NCI-H128 (cell line): ENCODE results near the gene DIP2C.
"Not testable (repeated sequence)": the region's sequence is repeated elsewhere in the genome, so short reads cannot be mapped to it uniquely, and the experiment has no call there.

Source experiments
- DNase-seq: peaks from one replicate; lab custom pipeline; 2025; ENCODE audit not compliant: unreplicated experiment; lab: John Stamatoyannopoulos, UW

DIP2C gene

GRCh38 chr10:543131-543530 lies 146.3 kb downstream of the DIP2C start:
- no peak for DNase-seq

DNA sequence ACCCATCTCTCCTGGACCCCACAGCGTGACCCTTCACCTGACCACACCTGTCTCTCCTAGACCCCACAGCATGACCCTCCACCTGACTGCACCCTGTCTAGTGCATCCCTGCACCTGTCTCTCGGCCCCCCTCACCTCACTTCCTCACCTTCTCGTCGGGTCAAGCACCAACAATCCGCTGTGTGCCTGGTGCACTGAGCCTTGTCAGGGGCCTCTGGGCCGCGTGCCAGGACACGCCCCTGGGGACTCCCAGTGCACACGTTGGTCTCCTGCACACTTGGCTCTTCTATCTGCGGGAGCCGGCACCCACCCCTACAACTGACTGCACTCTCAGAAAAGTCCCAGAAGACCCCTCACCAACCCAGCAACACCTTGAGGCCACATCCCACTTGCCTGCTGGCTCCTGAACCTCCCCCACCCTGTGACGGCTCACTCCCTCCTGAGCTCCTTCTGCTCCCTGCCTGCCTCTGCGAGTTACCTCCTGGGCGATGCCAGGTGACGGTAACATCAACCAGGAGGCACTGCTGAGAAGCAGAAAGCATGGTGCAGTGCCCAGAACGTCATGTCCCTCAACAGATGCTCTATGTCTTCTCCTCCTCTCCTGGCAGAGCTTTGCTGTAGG lies 147.6 kb downstream of the DIP2C start:
- no peak for DNase-seq

DNA sequence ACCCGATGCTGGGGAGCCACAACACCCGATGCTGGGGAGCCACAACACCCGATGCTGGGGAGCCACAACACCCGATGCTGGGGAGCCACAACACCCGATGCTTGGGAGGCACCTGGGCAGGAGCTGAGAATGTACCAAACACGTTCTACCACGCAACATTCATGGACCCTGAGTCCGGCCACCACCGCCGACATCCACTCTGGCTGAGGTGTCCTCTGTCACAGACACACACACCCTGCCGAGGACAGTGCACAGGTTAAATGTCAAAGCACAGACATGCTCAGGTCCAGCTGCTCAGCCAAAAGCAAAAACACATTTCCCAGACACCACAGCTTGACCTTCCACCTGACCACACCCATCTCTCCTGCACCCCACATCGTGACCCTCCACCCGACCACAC lies 148.4 kb downstream of the DIP2C start:
- DNase-seq, result no peak

GRCh38 chr10:538895-539294 lies 150.6 kb downstream of the DIP2C start:
- no peak for DNase-seq

DNA sequence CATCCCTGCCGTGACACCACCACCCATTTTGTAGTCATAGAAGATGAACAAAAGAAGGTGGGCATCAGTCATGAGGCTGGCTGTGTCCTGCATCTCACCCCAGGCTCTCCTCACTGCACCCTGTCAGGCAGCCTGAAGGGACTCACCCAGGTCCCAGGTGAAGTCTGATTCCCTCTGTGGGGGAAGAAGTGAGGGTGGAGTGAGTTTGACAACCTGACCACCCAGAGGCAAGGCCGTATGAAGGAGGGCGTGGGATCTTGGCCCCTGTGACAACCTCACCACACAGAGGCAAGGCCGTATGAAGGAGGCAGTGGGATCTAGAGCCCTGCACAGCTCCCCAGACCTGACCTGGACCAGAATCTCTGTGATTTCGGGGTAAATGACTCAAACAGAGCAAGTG lies 152.5 kb downstream of the DIP2C start:
- DNase-seq, result no peak

DNA sequence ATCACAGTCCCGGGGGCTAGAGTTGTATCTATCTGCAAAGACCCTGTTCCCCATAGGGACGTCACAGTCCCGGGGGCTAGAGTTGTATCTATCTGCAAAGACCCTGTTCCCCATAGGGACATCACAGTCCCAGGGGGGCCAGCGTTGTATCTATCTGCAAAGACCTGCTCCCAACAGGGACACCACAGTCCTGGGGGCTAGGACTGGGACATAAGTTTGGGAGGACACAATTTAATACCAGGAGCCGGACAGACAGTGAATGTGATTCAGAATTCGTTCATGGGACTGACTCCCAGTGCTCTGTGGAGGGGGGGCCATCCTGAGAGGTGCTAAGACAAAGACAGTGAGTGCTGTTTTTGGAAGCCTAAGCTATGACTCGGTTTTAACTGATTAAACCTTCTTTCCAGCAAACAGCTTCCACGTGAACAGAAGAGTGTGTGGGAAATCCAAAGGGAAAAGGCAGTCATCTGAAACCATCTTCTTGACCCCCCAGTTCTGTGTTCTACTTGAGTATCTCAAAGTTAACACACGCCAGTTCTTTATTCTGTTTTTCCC lies 153.0 kb downstream of the DIP2C start:
- no peak for DNase-seq

- DNase-seq, result no peak
Measured at GRCh38 chr10:535952-536351, 153.5 kb downstream of the DIP2C start.

DNA sequence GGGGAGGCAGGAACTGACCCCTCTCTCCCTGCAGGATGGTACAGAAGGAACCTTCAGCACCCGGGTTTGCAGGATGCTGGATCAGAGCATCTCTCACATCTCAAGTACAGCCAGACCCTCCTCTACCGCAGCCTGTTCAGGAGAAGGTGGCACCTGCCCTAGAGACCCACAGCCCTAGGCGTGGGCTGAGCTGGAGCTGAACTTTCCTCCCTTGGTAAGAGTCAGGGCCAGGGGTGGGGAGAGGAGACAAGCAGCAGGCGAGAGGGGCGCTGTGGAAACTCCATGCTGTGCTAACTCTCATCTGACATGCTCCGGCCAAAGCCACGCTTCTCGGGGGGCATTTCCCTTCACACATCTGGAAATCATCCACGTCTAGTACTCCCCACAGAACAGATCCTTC lies 154.4 kb downstream of the DIP2C start:
- no peak for DNase-seq

DNA sequence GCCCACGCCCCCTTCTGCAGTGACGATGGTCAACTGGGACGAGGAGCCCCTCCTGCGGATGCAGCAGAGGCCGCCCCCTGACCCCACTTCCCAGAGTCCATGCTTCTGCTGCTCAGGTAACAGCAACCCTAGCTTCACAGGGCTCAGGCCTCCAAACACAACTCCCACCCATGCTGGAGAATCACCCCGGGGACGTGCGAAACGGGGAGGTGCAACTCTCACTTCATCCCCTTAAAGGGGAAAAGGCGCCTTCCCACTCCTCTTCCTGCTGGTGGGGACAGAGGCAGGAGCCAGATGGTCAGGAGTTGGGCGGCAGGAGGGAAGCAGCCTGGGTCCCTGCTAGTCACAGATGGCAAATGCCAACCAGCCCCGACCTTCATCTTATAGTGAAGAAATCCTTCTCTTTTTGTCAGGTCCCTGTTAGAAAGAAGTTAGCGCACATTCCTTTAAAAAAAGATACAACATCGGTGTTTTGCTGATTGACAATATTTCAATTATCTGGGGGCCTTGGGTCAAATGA lies 155.4 kb downstream of the DIP2C start:
- DNase-seq, result no peak

- DNase-seq, result no peak
Measured at GRCh38 chr10:533611-534010, 155.9 kb downstream of the DIP2C start.

DNA sequence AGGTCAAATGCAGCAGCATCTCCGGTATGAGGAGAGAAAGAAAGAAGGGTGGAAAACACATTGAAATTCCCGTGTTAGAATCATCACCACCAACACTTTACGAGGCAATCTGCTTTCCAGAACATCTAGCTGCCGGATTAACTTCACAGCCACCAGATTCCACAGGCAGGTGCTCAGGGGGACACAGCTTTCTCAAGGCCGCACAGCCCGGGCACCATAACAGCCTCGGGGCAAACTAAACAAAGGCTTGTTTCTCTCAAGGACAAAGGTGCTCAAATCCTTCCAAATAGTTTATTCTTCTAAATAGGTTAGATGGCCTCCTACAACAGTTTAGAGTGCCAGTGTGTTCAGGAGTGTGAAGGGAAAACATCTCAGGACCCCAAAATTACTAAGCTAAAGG lies 156.3 kb downstream of the DIP2C start:
- no peak for DNase-seq

- DNase-seq, result not testable (repeated sequence)
Measured at GRCh38 chr10:532331-532730, 157.1 kb downstream of the DIP2C start.

DNA sequence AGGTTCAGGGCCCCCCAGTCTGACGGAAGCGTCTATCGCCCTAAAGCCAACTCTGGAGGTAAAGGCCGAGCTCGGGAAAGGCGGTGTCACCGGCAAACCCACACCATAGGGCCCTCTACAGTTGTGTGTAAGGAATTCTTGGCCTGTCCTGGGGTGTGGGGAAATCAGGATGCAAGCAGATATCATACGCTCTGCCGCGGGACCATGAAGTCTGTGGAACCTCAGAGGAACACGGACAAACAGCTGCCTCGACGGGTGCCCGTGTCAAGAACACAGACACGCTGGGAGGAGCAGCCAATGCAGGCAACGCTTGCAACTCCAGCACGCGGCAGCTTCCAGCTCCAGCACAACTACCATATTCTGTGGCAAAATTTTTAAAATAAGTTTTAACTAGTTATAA lies 157.9 kb downstream of the DIP2C start:
- DNase-seq, result no peak

DNA sequence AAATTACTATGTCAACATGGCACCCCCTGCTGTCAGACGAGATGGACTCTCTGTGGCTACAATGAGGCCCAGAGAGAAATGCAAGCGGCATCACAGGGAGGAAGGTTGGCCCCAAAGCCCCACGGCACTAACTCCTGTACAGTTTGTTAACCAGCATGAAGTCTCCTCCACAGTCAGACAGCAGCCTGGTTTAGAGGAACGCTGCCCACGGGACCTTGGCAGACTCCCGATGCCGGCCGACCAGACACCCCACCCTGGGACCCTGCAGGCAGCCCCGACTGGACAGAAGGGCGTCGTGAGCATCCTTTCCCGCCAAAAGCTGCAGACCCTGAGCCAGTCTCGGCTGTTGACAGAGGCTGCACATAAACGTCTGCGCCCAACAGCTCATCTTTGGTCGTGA lies 158.8 kb downstream of the DIP2C start:
- no peak for DNase-seq

GRCh38 chr10:529468-530230 lies 159.8 kb downstream of the DIP2C start:
- DNase-seq, result no peak

- no peak for DNase-seq
Measured at GRCh38 chr10:528173-529165, 161.0 kb downstream of the DIP2C start.

- no peak for DNase-seq
Measured at GRCh38 chr10:527416-527815, 162.1 kb downstream of the DIP2C start.

GRCh38 chr10:526651-527312 lies 162.7 kb downstream of the DIP2C start:
- DNase-seq, result no peak

DNA sequence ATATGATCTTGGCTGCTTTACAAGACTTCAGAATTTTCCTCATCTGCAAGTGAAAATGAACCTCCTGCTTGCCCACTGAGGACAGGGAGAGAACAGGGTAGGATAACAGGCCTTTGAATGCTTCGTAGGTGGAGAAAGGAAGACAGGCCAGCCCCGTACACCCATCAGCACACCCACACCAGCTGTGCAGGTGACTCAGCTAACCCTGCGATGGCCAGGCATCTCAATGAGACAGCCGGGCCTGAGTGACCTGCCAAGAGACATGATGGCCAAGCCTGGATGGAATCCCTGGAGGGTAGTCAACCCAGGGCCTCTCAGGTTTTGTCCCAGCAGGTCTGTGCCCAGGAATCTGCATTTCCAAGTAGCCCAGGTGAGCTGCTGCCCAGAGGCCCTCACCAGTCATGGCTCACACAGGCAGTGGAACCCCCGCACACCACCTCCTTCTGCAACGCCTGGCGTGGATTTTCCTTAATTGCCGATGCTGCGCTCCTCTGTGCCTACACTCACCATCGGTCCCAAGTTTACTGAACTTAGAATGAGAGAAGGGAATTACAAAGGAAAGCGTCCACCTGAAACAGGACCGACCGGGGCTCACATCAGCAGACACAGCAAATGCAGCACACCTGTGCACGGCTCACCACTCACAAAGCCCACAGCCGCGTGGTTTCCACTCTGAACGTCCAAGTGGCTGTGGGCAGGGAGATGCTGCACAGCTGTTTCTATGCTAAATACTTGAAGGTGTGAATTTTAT lies 163.7 kb downstream of the DIP2C start:
- no peak for DNase-seq

GRCh38 chr10:523925-524324 lies 165.5 kb downstream of the DIP2C start:
- no peak for DNase-seq
